ENCODE measurements around the gene RECQL5.

The RECQL5 gene

DNA sequence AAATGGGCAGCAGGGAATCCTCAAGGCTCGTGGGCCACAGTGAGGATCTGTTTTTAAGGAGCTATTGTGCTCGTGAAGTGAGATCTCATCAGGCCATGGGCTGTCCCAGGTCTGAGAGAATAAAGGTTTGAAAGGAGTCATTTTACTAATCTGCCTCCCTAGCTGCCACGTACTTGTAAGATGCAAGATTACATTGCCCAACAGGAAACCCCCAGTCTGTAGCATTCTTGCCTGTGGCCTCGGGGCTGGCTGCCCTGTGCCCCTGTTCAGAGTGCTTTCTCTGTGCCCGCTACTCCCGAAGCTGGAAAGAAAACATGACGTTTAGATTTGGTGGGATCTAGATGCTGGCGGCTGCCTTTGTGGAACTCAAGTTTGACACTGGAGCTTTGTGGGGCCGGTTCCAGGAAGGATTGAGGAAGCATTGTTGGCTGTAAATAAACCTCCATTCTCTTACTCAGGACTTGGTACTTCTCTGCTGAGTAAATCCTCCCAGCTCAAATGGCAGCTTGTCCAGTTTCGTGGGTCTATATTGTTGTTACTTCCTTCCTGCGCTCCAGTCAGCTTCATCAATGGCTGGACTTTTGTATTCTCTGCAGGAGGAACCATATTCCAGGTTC is 21.4 kb upstream of the RECQL5 start:
- DNase-seq (ENCODE audit: low read depth, low spot score) = no peak

DNA sequence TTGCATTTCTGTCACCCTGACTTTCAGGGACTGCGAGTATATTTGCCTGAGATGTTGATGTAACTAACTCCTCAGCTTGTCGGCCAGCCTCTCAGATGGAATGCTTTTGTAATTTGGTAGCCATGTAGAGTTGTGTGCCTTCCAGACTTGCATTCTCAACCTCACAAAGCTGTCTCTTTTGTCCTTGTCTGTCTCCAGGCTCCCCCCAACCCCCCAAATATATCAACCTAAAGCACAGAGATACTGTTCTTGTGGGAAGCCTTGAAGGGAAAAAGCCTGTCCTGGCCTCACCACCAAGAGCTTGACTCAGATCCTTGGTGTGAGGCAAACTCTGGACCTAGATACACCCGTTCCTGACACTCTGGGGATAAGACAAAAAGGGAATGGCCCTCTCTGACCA is 18.5 kb upstream of the RECQL5 start:
- no peak for DNase-seq (ENCODE audit: low read depth, low spot score)

DNA sequence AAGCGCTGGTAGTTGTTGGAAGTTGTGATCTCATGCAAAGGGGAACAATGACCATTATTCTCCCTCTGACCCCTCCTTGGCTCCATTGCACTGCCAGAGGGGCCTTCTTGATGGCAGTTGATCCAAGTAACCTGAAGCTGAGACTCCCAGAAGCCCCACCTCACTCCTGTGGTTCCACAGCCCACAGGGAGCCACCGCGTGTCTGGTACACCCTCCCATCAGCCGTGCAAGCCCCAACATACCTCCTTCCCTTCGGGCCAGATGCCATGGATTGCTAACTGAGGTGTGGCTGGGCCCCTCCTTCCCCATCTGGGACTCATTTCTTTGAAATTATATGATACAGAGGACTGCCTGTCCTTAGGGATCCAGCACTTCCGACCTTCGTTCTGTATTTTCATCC is 18.0 kb upstream of the RECQL5 start:
- no peak for DNase-seq (ENCODE audit: low read depth, low spot score)

GRCh38 chr17:75684249-75684648 is 17.3 kb upstream of the RECQL5 start:
- DNase-seq (ENCODE audit: low read depth, low spot score) = no peak

DNA sequence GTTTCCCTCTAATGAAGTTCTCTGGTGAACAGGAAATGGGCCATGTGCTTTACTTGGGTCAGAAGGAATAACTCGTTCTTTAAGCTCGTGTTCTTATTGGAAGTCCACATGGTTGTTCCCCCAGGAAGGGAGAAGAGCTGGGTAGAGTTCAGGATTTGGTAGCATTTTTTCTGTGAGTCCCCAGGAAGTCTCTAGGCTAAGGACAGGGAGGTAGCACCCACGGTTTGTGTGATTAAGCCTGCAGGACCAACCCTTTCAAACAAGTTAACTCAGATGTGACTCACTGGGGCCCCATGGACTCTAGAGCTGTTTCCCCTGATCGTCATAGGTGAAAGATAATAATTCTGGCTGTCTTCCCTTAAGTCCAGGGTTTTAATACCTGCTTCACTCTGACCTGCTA is 16.6 kb upstream of the RECQL5 start:
- no peak for DNase-seq (ENCODE audit: low read depth, low spot score)

DNA sequence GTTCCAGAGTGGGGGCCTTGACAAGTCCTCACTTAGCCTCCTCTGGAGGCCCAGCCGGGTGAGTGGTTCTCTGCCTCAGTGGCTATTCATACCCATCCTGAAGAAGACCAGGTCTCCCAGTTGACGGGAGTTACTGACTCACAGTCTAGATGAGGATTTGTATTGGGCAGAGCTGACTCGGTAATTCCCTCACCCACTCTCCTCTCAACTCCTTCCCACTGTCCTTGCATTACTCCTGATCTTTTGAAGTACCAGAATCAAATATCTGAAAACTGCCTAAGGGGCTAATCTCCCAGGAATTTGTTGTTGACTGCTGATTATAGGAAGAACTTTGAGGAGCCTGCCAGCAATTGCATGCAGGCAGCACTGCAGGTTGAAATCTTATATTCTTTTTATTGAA is 14.3 kb upstream of the RECQL5 start:
- DNase-seq (ENCODE audit: low read depth, low spot score) = no peak

- no peak for DNase-seq (ENCODE audit: low read depth, low spot score)
These were observed 13.5 kb upstream of the RECQL5 start for GRCh38 chr17:75680431-75680830.

DNA sequence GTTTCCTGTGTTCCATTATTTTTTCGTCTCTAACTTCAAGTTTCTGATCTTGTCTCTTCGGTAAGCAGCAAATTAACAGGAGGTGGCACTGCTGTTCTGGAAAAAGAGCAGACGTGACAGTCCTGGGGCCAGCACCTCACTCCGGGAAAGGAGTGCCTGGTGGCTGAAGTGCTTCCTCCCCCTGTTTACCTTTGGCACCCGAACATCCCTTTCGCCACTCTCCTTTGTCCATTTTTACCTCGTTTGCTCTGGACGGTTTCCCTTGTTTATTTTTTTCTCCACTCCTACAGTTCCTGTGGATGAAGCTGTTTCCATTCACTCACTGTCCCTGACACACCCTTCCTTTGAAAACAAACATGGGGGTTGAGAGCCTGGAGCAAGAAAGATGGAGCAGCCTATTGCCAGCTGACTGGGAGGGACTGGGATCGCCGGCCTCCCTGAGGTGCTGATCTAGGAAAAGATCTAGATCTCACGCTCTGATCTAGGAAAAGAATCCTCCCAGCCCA is 12.8 kb upstream of the RECQL5 start:
- no peak for DNase-seq (ENCODE audit: low read depth, low spot score)

- DNase-seq (ENCODE audit: low read depth, low spot score) = no peak
These were observed 9.5 kb upstream of the RECQL5 start for GRCh38 chr17:75676461-75676860.

- DNase-seq (ENCODE audit: low read depth, low spot score) = no peak
These were observed 6.5 kb upstream of the RECQL5 start for GRCh38 chr17:75673487-75673886.

DNA sequence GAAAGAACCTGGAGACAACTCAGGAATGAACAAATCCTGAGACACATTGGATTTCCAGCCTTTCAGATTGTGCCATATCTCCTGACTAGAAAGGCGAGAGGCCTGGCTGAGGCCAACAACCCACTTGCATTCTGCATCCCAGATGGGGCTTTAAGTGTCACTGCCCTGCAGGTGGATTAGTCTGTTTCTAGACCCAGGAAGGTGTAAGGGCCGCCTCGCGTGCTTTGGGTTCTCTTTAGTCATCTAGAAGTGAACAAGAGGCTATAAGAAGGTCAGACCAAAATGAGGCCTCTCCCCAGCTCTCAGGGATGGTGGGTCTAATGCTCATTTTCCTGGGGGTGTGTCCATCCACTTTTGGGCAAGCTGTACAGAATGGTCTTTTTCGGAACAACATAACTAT is 5.1 kb upstream of the RECQL5 start:
- no peak for DNase-seq (ENCODE audit: low read depth, low spot score)

- no peak for DNase-seq (ENCODE audit: low read depth, low spot score)
These were observed 3.9 kb upstream of the RECQL5 start for GRCh38 chr17:75670868-75671267.

GRCh38 chr17:75668489-75668888 is 1.5 kb upstream of the RECQL5 start:
- DNase-seq (ENCODE audit: low read depth, low spot score) = no peak

- DNase-seq (ENCODE audit: low read depth, low spot score) = no peak
These were observed 871 bp upstream of the RECQL5 start for GRCh38 chr17:75667825-75668224.

DNA sequence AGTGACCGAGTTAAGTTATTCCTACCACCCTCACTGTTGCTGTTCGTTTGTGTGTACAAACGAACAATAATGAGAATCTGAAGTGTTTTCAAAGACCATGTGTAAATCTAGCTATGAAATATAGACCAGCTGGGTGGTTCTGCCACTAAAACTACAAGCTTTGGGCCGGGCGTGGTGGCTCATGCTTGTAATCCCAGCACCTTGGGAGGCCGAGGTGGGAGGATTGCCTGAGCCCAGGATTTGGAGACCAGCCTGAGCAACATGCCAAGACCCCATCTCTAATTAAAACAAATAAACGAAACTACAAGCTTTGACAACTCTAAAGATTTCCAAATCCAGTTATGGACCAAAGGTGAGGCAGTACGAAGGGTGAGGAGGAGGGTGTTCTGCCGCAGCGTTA is 973 bp downstream of the RECQL5 start:
- DNase-seq (ENCODE audit: low read depth, low spot score) = no peak

GRCh38 chr17:75664099-75664549 is 2.8 kb downstream of the RECQL5 start:
- no peak for DNase-seq (ENCODE audit: low read depth, low spot score)

GRCh38 chr17:75662511-75662910 is 4.4 kb downstream of the RECQL5 start:
- DNase-seq (ENCODE audit: low read depth, low spot score) = no peak

GRCh38 chr17:75661531-75661930 is 5.4 kb downstream of the RECQL5 start:
- no peak for DNase-seq (ENCODE audit: low read depth, low spot score)

DNA sequence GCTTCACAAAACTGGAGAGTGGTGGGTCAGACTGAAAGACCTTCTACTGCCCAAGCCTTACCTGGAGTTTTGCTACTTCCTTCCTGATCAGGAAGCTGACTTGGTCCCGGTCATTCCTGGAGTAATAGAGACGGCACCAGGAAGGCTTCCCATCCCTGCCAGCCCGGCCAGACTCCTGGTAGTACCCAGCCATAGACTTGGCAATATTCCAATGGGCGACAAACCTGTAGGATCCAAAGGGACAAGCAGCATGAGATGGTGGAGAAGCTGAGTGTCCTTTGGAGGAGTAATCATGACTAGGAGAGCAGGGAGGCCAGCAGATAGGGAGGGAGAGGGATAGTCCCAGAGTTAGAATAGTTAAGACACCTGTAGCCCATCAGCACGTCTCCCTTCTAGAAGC is 8.7 kb downstream of the RECQL5 start:
- DNase-seq (ENCODE audit: low read depth, low spot score) = no peak

- DNase-seq (ENCODE audit: low read depth, low spot score) = no peak
These were observed 12.8 kb downstream of the RECQL5 start for GRCh38 chr17:75654176-75654575.

GRCh38 chr17:75652934-75653549 is 13.9 kb downstream of the RECQL5 start:
- DNase-seq (ENCODE audit: low read depth, low spot score) = no peak

- no peak for DNase-seq (ENCODE audit: low read depth, low spot score)
These were observed 14.6 kb downstream of the RECQL5 start for GRCh38 chr17:75652341-75652740.

DNA sequence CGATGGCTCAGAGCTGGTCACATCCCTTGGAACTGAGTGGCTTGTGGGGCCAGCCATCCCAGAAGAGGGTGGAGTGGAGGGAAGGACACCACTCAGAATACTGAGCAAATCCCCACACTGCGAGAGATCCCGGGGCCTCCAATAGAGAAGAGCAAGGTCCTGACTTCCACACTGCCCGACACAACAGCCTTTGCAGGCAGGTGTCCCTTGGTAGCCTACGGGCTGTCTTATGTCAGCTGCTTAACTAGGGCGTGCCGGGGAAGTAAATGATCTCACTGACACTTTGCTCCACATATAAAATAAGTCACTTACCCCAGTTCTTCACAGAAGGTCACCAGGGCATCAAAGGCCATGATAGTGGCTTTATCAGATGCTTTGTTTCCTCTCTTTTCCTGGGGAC is 16.1 kb downstream of the RECQL5 start:
- no peak for DNase-seq (ENCODE audit: low read depth, low spot score)

- DNase-seq (ENCODE audit: low read depth, low spot score) = no peak
These were observed 17.3 kb downstream of the RECQL5 start for GRCh38 chr17:75649687-75650086.

Measured in activated CD4-positive, CD25-positive, alpha-beta regulatory T cell treated with anti-CD3 and anti-CD28 coated beads, Interleukin-2, amount 50 U/mL, for 16 hours (primary cell).